Prostate gland (tissue), 2 donors: ENCODE measurements around the gene ARIH1.

Source experiments
- CTCF ChIP-seq, 4 experiments: fragments of 200-600 bp in 2 of 4; fragments of 450-650 bp in 2 of 4; sonication (generic) in 2 of 4; IDR thresholded peaks; 1 replicate in 3 of 4; 2 replicates in 1 of 4; pipeline ENCODE4 v1.5.1; 2016 to 2019; ENCODE audit warnings: antibody characterized with exemption in 4 of 4, mild to moderate bottlenecking in 2 of 4, moderate library complexity in 2 of 4
- POLR2A ChIP-seq: fragments of 450-650 bp; IDR thresholded peaks from one replicate; pipeline ENCODE4 v1.6.1; 2016; ENCODE audit warnings: antibody characterized with exemption, mild to moderate bottlenecking

GRCh38 chr15:72564091-72564490, 90.0 kb downstream of the ARIH1 start:
- no peak for TF ChIP-seq CTCF (IDR thresholded peaks at IDR 0.05)
- no peak for TF ChIP-seq POLR2A
